Erythroblast (primary cell): ENCODE measurements around the gene P2RX3.

Source experiments
- GATA1 ChIP-seq: IDR thresholded peaks from 2 replicates; pipeline ENCODE4 v1.6.1; 2011; ENCODE audit warnings: low read depth, mild to moderate bottlenecking, control low read depth, low read length, moderate library complexity
- POLR2A ChIP-seq: IDR thresholded peaks from 2 replicates; pipeline ENCODE4 v1.6.1; 2011; ENCODE audit warnings: mild to moderate bottlenecking, low read length

- TF ChIP-seq POLR2A, result no peak
- TF ChIP-seq GATA1, result no peak
Observed at GRCh38 chr11:57409321-57410100, 71.4 kb downstream of the P2RX3 start.
